Vagina (tissue), 2 donors: ENCODE data around the gene RNASE3.

Experiments
- CTCF ChIP-seq, 3 experiments: fragments of 450-650 bp in 2 of 3; fragments of 200-600 bp in 1 of 3; sonication (generic) in 1 of 3; IDR thresholded peaks; one replicate each; pipeline ENCODE4 v1.5.1; 2017 to 2019; ENCODE audit warnings: antibody characterized with exemption in 3 of 3, mild to moderate bottlenecking in 2 of 3, moderate library complexity in 2 of 3
- POLR2A ChIP-seq, 2 donors: fragments of 450-650 bp; IDR thresholded peaks; one replicate each; pipeline ENCODE4 v1.6.1; 2017; ENCODE audit warnings: antibody characterized with exemption in 2 of 2, mild to moderate bottlenecking in 2 of 2, moderate library complexity in 2 of 2
- POLR2AphosphoS5 ChIP-seq, 2 donors: sonication (generic); formaldehyde crosslinking; IDR thresholded peaks; one replicate each; pipeline ENCODE4 v1.9.0; 2017; ENCODE audit warnings: antibody characterized with exemption in 2 of 2, mild to moderate bottlenecking in 2 of 2, low read depth in 1 of 2; ENCODE audit not compliant: insufficient read depth in 1 of 2

- TF ChIP-seq CTCF (IDR thresholded peaks at IDR 0.05) (no peak), POLR2A (IDR thresholded peaks at IDR 0.05) (no peak), POLR2AphosphoS5 (IDR thresholded peaks at IDR 0.05; ENCODE audit: insufficient read depth in 1 of 2, low read depth in 1 of 2) (no peak)
These were observed 44.6 kb upstream of the RNASE3 start for GRCh38 chr14:20846560-20846959.
